K562 (cell line): ENCODE results near the gene THBS2. TPM values are rescaled to one million over a fixed set of nuclear protein-coding genes. Genes with fewer than 3 reads are reported as not detected.

Source experiments
- ATAC-seq: fragments of 200-7000 bp; cut with Tn5 transposase; 3 replicates; pipeline ENCODE4 v1.9.1; 2020; ENCODE audit warnings: moderate library complexity
- BruUV-seq: library from RNA; stranded (reverse); fragments of 400-500 nt; replicated peaks from 2 replicates; lab custom pipeline; 2021; lab: Mats Ljungman, UMichigan
- CTCF ChIA-PET: fragments of 300-600 bp; formaldehyde crosslinking; extraction: SDS; loops from one replicate; lab custom pipeline; 2021; ENCODE audit warnings: low intra/inter-chr PET ratio; lab: Yijun Ruan, JAX
- POLR2A ChIA-PET: fragments of 300-600, 350-650 bp; sonication (Branson Sonifier 250); formaldehyde crosslinking; extraction: SDS; loops from one replicate; lab custom pipeline; 2021; ENCODE audit warnings: antibody characterized with exemption, inconsistent platforms; lab: Yijun Ruan, JAX
- DNase-seq, 4 experiments: peaks; one replicate each; pipeline versions ENCODE4 v3.0.0 to v3.0.0-alpha.2; 2011 to 2018; ENCODE audit warnings: low spot score in 3 of 4, mixed read lengths in 3 of 4; ENCODE audit errors: extremely low read depth in 1 of 4
- FAIRE-seq: peaks from 2 replicates; lab custom pipeline; 2011; peaks lifted over from hg19 to GRCh38; lab: Jason Lieb, UNC
- H2AFZ ChIP-seq: 2 replicates; pipeline ENCODE4 v1.6.0; 2011; ENCODE audit warnings: low read depth, low read length, control low read depth, inconsistent platforms
- H3K27ac ChIP-seq: fragments of 200-600 bp; 3 replicates; pipeline ENCODE4 v1.8.0; 2011; ENCODE audit warnings: low read depth, mild to moderate bottlenecking, control low read depth, inconsistent platforms, low read length, moderate library complexity, mixed read lengths; ENCODE audit errors: extremely low read depth
- H3K27me3 ChIP-seq, 2 experiments: fragments of 300-600 bp in 1 of 2; 2 replicates in 1 of 2; 3 replicates in 1 of 2; pipeline versions ENCODE4 v1.6.0 to v1.8.0; 2011; ENCODE audit warnings: inconsistent platforms in 2 of 2, low read length in 2 of 2, mild to moderate bottlenecking in 1 of 2, mixed read lengths in 1 of 2, moderate library complexity in 1 of 2; ENCODE audit not compliant: control insufficient read depth in 2 of 2, insufficient read depth in 2 of 2
- H3K36me3 ChIP-seq: fragments of 300-600 bp; 3 replicates; pipeline ENCODE4 v1.8.0; 2011; ENCODE audit warnings: mild to moderate bottlenecking, low read length, inconsistent platforms; ENCODE audit not compliant: control insufficient read depth, insufficient read depth
- H3K4me1 ChIP-seq, 2 experiments: fragments of 200-600 bp in 1 of 2; replicated peaks in 1 of 2; 2 replicates in 1 of 2; 3 replicates in 1 of 2; pipeline versions ENCODE4 v1.5.1 to v1.8.0; 2011; ENCODE audit warnings: inconsistent platforms in 2 of 2, low read length in 2 of 2, mild to moderate bottlenecking in 1 of 2, mixed read lengths in 1 of 2, moderate library complexity in 1 of 2; ENCODE audit not compliant: control insufficient read depth in 2 of 2, insufficient read depth in 2 of 2
- H3K4me2 ChIP-seq: 2 replicates; pipeline ENCODE4 v1.6.1; 2011; ENCODE audit warnings: low read length, control low read depth, inconsistent platforms, mixed read lengths; ENCODE audit not compliant: insufficient read depth
- H3K4me3 ChIP-seq: fragments of 200-600 bp; sonication (generic), shearing (Covaris generic); 2 replicates; pipeline ENCODE4 v1.5.1; 2016; ENCODE audit warnings: control low read depth, inconsistent platforms
- H3K79me2 ChIP-seq: fragments of 200-600 bp; 3 replicates; pipeline ENCODE4 v1.8.0; 2011; ENCODE audit warnings: low read length, inconsistent platforms; ENCODE audit not compliant: control insufficient read depth, insufficient read depth
- H3K9ac ChIP-seq, 2 experiments: 2 replicates each; pipeline versions ENCODE4 v1.6.0 to v1.6.1; 2011; ENCODE audit warnings: low read depth in 2 of 2, low read length in 2 of 2, control low read depth in 1 of 2, inconsistent platforms in 1 of 2, mild to moderate bottlenecking in 1 of 2, mixed read lengths in 1 of 2; ENCODE audit not compliant: insufficient read depth in 1 of 2
- H3K9me1 ChIP-seq: one replicate; pipeline ENCODE4 v1.6.0; 2011; ENCODE audit warnings: inconsistent platforms, mild to moderate bottlenecking, low read length, moderate library complexity; ENCODE audit not compliant: control insufficient read depth, insufficient read depth
- H3K9me3 ChIP-seq: replicated peaks from 2 replicates; pipeline ENCODE4 v1.5.1; 2011; ENCODE audit warnings: low read depth, low read length, inconsistent platforms; ENCODE audit not compliant: control insufficient read depth, insufficient read depth
- H4K20me1 ChIP-seq: replicated peaks from 2 replicates; pipeline ENCODE4 v1.6.1; 2011; ENCODE audit warnings: low read length, inconsistent platforms, mixed read lengths; ENCODE audit not compliant: control insufficient read depth, insufficient read depth
- MTF1 ChIP-seq: fragments of 250-450 bp; sonication (Bioruptor Pico); IDR thresholded peaks from 2 replicates; pipeline ENCODE4 v1.9.0; 2021; ENCODE audit warnings: moderate library complexity, mild to moderate bottlenecking, inconsistent platforms, borderline replicate concordance
- PTBP1 ChIP-seq: fragments of 200-400 bp; formaldehyde crosslinking; IDR thresholded peaks from 2 replicates; pipeline ENCODE4 v1.6.1; 2017; ENCODE audit warnings: low read depth, low read length
- PURB ChIP-seq: sonication (generic); formaldehyde crosslinking; IDR thresholded peaks from 2 replicates; pipeline ENCODE4 v1.9.0; 2021; ENCODE audit warnings: low read depth, mild to moderate bottlenecking, missing genetic modification reagents
- SUPT5H ChIP-seq: fragments of 450-650 bp; IDR thresholded peaks from 2 replicates; pipeline ENCODE4 v1.6.1; 2016
- TBL1XR1 ChIP-seq, 2 experiments: IDR thresholded peaks; 2 replicates each; pipeline ENCODE4 v1.6.1; 2012; ENCODE audit warnings: improper control_type of control experiment in 2 of 2, low read length in 2 of 2, mild to moderate bottlenecking in 1 of 2
- ZNF224 ChIP-seq: sonication (generic); formaldehyde crosslinking; IDR thresholded peaks from 2 replicates; pipeline ENCODE4 v1.8.0; 2022; ENCODE audit warnings: mild to moderate bottlenecking, missing genetic modification reagents
- ZNF584 ChIP-seq: fragments of 200-800 bp; sonication (Bioruptor generic); IDR thresholded peaks from 2 replicates; pipeline ENCODE4 v1.6.1; 2016; ENCODE audit warnings: low read depth, mild to moderate bottlenecking, missing genetic modification characterization, missing compliant biosample characterization
- WGBS: fragments of 100-300 bp; shearing (Covaris generic); methylation state at CpG from one replicate; pipeline ENCODE4 v1.1.6; 2016; ENCODE audit warnings: low coverage, mixed read lengths; ENCODE audit not compliant: insufficient coverage; ENCODE audit errors: missing lambda C conversion rate; 5-methylcytosine and 5-hydroxymethylcytosine counted together
- in situ Hi-C: fragments of 300-500 bp; cut with MboI; formaldehyde crosslinking; loops from 4 replicates; pipeline ENCODE4 v1.15.0; 2018; ENCODE audit warnings: inconsistent platforms, mixed read lengths
- intact Hi-C: fragments of 100-400 bp; cut with micrococcal nuclease; formaldehyde crosslinking; loops from 2 replicates; pipeline ENCODE4 v1.14.2; 2022
- polyA plus RNA-seq, 8 experiments: library from polyadenylated mRNA; depleted of rRNA in 4 of 8; stranded (reverse) in 5 of 8; unstranded in 3 of 8; fragments of >200 nt; fragmentation: Nextera tagmentation in 2 of 8; fragmentation: Illumina TruSeq in 1 of 8; extraction: Ambion mirVana in 2 of 8; extraction: Trizol in 1 of 8; gene quantifications; 2 replicates each; pipeline versions ENCODE4 v1.2.1 to v1.2.3, GENCODE V29; 2011 to 2014; ENCODE audit warnings: inconsistent platforms in 1 of 8, missing spikeins in 1 of 8
- total RNA-seq, 7 experiments: library from RNA; depleted of rRNA in 6 of 7; stranded (reverse); fragments of >200 nt in 6 of 7; fragmentation: Illumina TruSeq in 2 of 7; extraction: Trizol in 2 of 7; gene quantifications; 2 replicates each; pipeline versions ENCODE4 v1.2.1 to v1.2.3, GENCODE V29; 2011 to 2021; ENCODE audit warnings: low replicate concordance in 1 of 7
- TF ChIP-seq, protein P1 (sequence below): fragments of 250-450 bp; sonication (Bioruptor Pico); IDR thresholded peaks from 2 replicates; pipeline ENCODE4 v1.5.0; 2021
- TF ChIP-seq, protein P2 (sequence below): fragments of 450-650 bp; formaldehyde crosslinking; IDR thresholded peaks from 2 replicates; pipeline ENCODE4 v1.4.0; 2020; ENCODE audit warnings: mild to moderate bottlenecking, moderate library complexity

Gene THBS2
- total and polyA plus RNA-seq, 9 of the 15 experiments (the other 6 are each of a cell fraction or from before 2014, with no cell fraction given), result 0.03 to 0.11 (median 0.03) TPM; not detected in 6

DNA sequence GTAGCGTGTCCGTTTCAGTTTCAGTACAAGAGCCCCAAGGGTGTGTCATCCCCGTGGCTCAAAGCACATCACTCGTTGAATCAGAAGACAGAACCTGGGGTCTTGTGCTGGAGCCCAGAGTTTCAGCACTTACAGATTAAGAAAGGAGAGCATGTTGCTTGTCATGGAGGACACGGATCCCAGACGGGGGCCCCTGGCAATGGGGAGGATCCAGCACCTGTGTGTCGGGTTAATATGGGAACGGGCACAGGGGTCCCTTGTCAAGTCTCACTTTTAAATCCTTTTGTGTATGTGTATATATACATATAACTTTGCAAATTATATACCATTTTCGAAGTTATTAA, 23.4 kb downstream of the THBS2 start:
- POLR2A ChIA-PET, result interaction anchor here (0.8 kb wide), 1 partner anchor 17 kb away, joined by 5 read pairs; no protein-coding TSS in a partner anchor
- FAIRE-seq, result no peak
- peaks cover 27 to 79% of the 10 kb centered on the region in 2 experiments for H3K27me3 ChIP-seq
- no peaks in the 10 kb centered on the region for H4K20me1 ChIP-seq
- no peak for ATAC-seq
- no peak overlapping the region for H3K27ac ChIP-seq
- DNase-seq, result no peak
- peaks cover 0 to 7% of the 10 kb centered on the region in 2 experiments; a peak in 1 of 5 replicates for H3K4me1 ChIP-seq
- H3K9me1 ChIP-seq, result no peaks in the 10 kb centered on the region
- no peak overlapping the region for H3K9ac ChIP-seq
- in situ Hi-C loops, result no loop called here
- TF ChIP-seq SUPT5H, result no peak
- TF ChIP-seq TBL1XR1 (IDR thresholded peaks at IDR 0.05; ENCODE audit: low read length in 2 of 2), result no peak
- no peak for TF ChIP-seq ZNF224 (CRISPR knock-in tag)
- TF ChIP-seq ZNF584 (CRISPR knock-in tag), result no peak
- no peak for TF ChIP-seq MTF1
- TF ChIP-seq, protein P1, sequence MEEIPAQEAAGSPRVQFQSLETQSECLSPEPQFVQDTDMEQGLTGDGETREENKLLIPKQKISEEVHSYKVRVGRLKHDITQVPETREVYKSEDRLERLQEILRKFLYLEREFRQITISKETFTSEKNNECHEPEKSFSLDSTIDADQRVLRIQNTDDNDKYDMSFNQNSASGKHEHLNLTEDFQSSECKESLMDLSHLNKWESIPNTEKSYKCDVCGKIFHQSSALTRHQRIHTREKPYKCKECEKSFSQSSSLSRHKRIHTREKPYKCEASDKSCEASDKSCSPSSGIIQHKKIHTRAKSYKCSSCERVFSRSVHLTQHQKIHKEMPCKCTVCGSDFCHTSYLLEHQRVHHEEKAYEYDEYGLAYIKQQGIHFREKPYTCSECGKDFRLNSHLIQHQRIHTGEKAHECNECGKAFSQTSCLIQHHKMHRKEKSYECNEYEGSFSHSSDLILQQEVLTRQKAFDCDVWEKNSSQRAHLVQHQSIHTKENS (CRISPR knock-in tag), result no peak
- TF ChIP-seq, protein P2, sequence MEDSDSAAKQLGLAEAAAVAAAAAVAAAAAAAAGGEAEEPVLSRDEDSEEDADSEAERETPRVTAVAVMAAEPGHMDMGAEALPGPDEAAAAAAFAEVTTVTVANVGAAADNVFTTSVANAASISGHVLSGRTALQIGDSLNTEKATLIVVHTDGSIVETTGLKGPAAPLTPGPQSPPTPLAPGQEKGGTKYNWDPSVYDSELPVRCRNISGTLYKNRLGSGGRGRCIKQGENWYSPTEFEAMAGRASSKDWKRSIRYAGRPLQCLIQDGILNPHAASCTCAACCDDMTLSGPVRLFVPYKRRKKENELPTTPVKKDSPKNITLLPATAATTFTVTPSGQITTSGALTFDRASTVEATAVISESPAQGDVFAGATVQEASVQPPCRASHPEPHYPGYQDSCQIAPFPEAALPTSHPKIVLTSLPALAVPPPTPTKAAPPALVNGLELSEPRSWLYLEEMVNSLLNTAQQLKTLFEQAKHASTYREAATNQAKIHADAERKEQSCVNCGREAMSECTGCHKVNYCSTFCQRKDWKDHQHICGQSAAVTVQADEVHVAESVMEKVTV (CRISPR knock-in tag), result no peak
- TF ChIP-seq PTBP1, result no peak
- no peak for TF ChIP-seq PURB (CRISPR knock-in tag)
- TF ChIP-seq, all 486 proteins: peak for 0
- WGBS, result 2% methylated on average over 9 of the region's 9 CpGs
- no peak overlapping the region for H2AFZ ChIP-seq
- no TSS peak for BruUV-seq
- intact Hi-C loops, result no loop called here
- no peak overlapping the region for H3K4me2 ChIP-seq
- H3K79me2 ChIP-seq, result no peaks in the 10 kb centered on the region
- peaks cover 2% of the 10 kb centered on the region for H3K9me3 ChIP-seq
- H3K4me3 ChIP-seq, result no peak overlapping the region
- CTCF ChIA-PET, result no interaction called here
- H3K36me3 ChIP-seq, result no peaks in the 10 kb centered on the region
